K562 treated with DMSO at 1 percent for 48 hours (cell line): ENCODE measurements around the gene TCIRG1. TPM values are rescaled to one million over a fixed set of nuclear protein-coding genes. Genes with fewer than 3 reads are reported as not detected.

Experiments used
- total RNA-seq: library from RNA; unstranded; fragments of 300-600 nt; gene quantifications from 2 replicates; pipeline ENCODE4 v1.2.3, GENCODE V29; 2022; ENCODE audit warnings: low replicate concordance; ENCODE audit errors: extremely low read depth

Gene TCIRG1
- 510 TPM in 1 of 2 replicates, not detected in the other for total RNA-seq

GRCh38 chr11:68038718-68039525, at the start of gene TCIRG1:
TCIRG1 (plus strand) TSS chr11:68039025; CDS start chr11:68041272, 2,247 bp downstream.

GRCh38 chr11:68003846-68004550, 34.8 kb upstream of the TCIRG1 start, which contains the start of gene UNC93B1:
UNC93B1 (minus strand) TSS chr11:68004097; CDS start chr11:68004043, 54 bp downstream.

GRCh38 chr11:68010090-68011041, 28.5 kb upstream of the TCIRG1 start, which contains the start of gene ALDH3B1:
ALDH3B1 (plus strand) TSS chr11:68010327; CDS start chr11:68015298, 4,971 bp downstream.

DNA sequence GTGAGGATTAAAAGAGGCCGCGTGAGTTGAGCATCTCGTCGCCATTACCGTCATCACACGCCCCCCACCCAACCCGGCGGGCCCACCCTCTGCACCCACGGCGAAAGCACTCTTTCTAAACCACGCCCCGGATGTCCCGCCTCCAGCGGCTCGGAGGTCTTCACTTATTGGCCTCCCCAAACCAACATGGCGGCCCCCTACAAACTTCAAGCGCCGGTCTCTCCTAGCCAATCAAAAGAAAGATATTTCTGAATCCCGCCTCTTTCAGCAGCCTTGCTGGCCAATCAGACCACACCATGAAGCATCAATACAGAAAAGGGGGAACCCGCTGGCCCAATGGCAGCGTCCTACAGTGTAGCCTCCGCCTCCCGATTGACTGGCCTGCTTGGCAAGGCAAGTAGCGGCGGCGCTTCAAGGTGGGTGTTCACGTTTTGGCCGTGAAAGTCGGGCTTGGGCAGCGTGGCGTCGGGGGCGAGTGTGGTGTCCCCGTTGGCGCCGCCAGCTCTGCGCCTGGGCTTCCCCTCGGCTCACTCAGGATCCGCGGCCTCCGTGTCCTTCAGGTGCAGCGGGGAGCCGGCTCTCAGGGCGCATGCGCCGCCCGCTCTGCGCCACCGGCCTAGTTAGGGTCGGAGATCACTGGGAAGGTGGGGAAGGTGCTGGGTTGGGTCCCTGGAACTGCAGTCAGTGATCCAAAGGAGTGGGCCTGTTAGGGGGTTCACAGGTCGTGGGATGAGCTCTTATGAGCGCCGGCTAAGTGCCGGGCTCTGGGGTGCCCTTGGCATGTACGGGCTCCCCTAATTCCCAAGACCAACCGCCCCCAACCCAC, 8.3 kb upstream of the TCIRG1 start, which contains the start of gene NDUFS8:
TSS of gene NDUFS8 (plus strand) at position 364 of the 826 bp plus-strand sequence. CDS start 1,471 bp downstream, outside the sequence.

Other genes starting within 250 kb of the TCIRG1 start
- not detected in 2 replicates for gene UNC93B1, start 34.9 kb upstream of the TCIRG1 start, total RNA-seq
- not detected in 2 replicates for gene ALDH3B1, start 28.7 kb upstream of the TCIRG1 start, total RNA-seq
- gene NDUFS8, start 8.3 kb upstream of the TCIRG1 start, total RNA-seq: not detected in 2 replicates
- gene CHKA, start 82.4 kb downstream of the TCIRG1 start, total RNA-seq: not detected in 2 replicates
- not detected in 2 replicates for gene KMT5B, start 174.3 kb downstream of the TCIRG1 start, total RNA-seq
- not detected in 2 replicates for gene C11orf24, start 232.9 kb downstream of the TCIRG1 start, total RNA-seq